GM18511 (cell line): ENCODE data around the gene PMM1.
A peak's percentile ranks its signal among the peaks of the same experiment; 100 is the strongest.
"Not testable (repeated sequence)": the region's sequence is repeated elsewhere in the genome, so short reads cannot be mapped to it uniquely, and the experiment has no call there.

Source experiments
- ATAC-seq: cut with Tn5 transposase; IDR thresholded peaks from one replicate; pipeline ENCODE4 v1.9.1; 2021; ENCODE audit warnings: mild to moderate bottlenecking, moderate library complexity; ENCODE audit not compliant: unreplicated experiment

PMM1 gene

DNA sequence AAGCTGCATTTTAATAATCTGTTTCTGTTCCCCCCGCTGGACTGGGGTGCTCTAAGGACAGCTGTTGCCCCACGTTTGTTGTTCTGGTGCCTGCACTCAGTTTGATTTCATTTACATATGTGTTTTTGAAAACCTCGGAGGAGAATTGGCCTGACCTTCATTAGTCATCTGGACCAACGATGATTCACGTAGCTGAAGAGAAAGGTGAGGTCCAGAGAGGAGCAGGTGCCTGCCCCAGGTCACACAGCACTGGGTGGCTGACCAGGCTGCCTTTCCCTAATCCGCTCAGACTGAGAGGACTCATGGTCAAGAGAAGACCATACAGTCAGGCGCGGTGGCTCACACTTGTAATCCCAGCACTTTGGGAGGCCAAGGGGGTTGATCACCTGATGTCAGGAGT, 25.1 kb downstream of the PMM1 start:
- no peak for ATAC-seq

DNA sequence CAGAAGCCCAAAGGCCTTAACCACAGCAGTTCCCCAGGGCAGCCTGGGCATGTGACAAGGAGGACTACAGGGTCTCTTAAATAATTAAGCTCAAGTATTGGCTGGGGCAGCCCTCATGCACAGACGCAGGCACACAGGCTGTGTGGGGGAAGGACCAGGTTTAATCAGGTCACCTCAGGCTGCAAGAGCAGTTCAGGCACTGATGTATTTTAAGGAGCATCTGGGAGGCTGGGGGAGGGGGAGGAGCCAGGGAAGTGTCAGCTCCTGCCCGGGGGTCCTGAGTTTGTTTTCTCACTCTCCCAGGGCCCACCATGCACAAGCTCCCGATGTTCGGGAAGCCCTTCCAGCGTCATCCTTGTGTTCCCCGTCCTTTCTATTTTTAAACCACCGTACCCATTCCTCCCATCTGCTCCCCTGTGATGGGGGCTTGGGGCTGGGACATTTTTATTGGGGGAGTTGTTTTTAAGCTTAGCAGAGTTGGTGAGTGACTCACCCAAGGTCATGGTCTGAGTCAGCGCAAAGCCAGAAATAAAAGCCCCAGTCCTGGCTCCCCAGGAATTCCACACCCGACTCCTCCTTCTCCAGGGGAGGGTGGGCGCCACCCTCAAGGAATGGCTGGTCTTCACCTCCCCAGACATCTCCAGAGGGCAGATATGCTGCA, 26.5 kb downstream of the PMM1 start:
- no peak for ATAC-seq

DNA sequence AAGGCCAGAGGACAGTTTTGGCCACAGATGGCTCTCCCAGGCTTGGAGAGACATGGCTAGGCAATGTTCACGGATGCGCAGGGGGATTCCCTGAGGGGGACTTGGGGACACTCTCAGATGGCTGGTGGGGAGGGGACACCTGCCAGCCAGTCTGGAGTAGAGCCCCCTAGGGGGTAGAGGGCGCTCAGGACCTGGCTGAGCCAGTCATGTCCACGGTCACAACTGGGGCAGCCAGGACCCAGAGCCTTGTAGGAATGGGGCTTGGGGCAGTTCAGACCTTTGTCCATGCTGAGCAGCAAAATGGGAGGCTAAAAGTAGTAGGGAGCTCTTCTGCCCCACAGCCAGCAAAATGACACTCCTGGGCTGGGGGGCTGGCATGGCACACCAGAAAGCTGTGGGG, 27.2 kb downstream of the PMM1 start:
- ATAC-seq = no peak

DNA sequence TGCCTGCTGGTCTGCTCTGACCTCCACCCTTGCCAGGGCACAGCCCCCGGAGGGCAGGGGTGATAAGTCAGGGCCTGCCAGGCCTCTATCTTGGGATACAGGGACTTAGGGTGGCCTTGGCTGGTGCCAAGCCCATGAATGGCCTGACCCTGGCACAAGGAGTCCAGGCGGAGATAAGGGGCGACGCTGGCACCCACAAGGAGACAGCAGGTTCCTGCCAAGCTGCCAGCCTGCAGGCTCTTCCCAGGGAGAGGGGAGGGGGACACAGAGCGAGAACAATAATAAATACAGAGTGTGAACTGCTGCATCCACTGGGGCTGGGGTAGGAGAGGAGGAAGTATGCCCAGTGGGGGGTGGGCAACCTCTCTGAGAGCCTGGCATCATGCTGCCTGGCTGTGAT, 27.9 kb downstream of the PMM1 start:
- ATAC-seq = no peak

DNA sequence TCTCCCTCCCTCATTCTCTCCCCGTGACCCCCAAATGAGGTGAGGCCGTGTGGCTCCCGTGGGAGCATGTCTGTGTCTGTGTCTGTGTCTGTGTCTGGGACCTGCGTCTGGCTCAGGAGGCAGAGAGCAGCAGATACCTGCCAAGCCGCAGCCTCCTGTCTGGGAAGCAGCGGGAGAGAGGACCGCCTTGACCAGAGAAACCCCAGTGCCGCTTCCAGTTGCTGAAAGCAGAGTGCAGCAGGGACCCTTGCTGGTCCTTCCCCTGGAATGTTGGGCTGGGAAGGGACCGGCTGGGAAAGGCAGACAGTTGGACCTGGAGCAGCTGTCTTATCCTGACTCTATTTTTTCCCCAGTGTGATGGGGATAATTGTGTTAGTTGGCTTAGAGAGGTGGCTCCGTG, 28.3 kb downstream of the PMM1 start:
- ATAC-seq = no peak

DNA sequence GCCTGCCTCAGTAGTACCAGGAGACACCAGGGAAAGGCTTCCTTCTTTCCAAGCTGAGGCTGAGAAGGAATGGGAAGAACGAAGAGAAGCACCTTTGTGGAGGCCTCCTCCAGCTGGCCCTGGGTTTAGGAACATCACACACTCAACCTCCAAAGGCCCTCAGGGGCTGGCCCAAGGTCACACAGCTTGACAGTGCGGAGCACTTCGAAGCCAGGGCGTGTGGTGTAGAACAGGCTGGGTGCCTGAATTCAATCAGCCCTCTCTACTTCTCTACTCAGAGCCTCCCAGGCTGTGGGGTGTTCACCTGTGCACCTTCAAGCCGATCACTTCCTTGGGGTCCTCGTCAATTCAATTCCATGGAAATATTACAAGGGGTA, 29.6 kb downstream of the PMM1 start:
- no peak for ATAC-seq

DNA sequence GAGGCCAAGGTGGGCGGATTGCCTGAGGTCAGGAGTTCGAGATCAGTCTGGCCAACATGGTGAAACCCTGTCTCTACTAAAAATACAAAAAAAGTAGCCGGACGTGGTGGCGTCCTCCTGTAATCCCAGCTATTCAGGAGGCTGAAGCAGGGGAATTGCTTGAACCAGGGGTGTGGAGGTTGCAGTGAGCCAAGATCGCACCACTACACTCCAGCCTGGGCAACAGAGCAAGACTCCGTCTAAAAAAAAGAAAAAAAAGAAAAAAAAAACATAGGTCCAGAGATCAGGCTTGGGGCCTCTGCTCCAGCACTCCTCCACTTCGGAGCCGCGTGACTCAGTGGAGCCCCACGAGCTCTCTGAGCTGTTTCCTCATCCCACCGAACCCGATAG, 31.4 kb downstream of the PMM1 start:
- not testable (repeated sequence) for ATAC-seq

DNA sequence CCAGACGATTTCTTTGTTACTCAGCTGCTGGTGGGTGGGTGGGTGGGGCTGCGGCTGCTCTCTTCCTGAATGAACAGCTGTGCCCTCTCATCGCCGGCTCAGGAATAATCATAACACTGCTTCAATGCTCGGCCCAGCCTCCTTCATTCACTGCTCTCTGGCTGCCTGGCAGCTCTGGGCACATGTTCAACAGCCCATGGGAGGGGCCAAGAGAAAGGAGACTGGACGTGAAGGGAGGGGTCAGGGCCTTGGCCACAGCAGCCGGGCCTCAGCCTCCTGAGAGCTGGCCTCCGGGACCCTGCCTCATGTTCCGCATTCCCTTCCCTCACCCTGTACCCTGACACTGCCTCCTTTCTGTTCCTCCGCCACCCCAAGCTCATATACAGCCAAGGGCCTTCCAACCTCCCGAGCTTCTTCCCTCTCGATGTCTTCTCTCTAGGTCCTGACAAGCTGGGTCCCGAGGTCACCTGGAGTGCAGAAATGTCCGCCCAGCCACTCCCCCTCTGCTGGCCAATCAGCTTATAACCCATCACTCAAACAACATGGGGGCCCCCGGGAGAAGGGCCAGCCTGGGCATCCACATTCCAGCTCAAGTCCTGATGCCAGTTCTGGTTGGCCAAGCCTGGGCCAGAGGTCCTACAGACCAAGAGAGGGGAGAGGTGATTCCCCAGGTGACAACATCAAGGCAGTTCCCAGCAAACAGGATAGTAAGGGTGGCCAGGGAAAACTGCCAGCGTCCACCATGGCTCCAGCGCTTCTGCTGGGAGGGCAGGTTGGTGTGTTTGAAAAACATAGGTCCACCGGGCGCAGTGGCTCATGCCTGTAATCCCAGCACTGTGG, 32.0 kb downstream of the PMM1 start:
- no peak for ATAC-seq

DNA sequence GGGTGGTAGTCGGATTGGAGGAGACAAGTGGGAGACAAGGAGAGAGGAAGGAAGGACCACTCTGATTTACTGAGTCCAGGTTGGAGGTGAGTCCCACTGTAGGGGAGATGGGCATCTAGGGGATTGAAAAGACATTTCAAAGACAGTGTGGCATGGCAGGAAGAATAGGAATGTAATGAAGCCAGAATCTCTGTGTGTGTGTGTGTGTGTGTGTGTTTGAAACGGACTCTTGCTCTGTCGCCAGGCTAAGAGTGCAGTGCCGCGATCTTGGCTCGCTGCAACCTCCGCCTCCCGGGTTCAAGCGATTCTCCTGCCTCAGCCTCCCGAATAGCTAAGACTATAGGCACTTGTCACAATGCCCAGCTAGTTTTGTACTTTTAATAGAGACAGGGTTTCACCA, 33.1 kb downstream of the PMM1 start:
- ATAC-seq = no peak

DNA sequence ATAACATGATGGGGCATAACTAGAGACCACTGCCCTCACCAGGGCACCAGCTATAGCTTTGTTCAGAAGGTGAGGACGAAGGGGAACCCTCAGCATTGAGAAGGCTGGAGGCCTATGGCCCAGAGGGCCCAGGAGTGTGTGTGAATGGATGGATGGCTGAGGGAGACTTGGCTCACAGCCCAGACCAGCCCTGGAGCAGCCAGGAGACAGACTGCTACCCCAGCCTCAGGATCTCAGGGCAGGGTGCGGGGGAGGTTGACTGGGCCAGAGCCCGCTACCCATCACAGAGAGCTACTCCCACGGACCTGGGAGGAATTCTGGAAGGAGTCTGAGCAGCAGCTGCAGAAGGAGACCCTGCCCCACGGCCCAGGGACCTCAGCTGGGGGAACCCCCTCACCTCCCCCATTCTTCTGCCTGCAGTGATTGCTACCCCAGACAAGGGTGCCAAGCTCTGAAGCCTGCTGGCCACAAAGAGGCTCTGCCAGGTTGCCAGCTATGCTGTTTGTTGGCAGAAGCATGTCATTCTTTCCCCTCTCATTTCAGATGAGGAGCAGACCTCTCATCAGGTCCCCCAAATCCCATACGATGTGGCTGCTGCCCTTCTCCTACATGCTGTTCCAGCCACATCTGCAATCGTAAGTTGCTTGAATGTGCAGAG, 34.2 kb downstream of the PMM1 start:
- ATAC-seq = no peak

DNA sequence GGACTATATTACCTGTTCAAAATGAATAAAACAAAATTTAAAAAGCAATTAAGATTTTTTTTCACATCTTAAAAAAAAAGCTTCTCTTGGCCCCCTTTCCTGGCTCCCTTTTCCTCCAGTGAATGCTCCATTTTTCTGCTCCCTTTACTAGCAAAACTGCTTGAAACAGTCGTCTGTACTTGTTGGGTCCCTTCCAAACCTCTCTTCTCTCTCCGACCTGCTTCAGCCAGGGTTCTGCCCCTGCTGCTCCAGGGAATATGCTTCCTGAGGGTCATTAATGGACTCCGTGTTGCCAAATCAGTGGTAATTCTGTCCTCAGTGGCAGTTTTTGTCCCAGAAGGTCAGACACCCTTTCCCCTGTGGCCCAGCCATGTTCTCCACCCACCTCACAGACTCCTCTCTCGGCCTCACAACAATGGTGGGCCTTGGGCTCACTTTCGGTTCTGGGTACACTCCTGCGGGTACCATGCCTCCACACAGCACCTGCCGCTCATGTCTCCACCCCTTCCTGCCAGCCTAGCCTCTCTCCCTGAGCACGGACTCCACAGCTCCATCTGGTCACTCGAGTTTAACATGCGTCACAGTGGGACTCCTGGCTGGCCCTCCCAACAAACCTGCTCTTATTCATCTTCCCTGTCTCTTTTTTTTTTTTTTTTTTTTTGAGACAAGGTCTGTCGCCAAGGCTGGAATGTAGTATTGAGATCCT, 37.6 kb downstream of the PMM1 start:
- no peak for ATAC-seq

DNA sequence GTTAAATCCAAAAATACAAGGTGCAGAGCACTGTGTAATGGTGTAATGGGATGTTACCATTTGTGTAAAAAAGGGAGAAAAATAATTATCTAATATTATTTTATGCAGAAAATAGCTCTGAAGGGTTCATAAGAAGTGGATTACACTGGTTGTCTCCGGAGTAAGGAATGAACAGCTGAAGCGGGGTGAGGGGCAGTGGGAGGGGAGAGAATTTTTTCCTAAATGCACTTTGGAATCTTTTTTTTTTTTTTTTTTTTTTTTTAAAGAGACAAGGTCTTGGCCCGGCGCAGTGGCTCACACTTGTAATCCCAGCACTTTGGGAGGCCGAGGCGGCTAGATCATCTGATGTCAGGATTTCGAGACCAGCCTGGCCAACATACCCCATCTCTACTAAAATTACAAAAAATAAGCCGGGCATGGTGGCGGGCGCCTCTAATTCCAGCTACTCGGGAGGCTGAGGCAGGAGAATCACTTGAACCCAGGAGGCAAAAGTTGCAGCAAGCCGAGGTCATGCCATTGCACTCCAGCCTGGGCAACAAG, 38.6 kb downstream of the PMM1 start:
- no peak for ATAC-seq

DNA sequence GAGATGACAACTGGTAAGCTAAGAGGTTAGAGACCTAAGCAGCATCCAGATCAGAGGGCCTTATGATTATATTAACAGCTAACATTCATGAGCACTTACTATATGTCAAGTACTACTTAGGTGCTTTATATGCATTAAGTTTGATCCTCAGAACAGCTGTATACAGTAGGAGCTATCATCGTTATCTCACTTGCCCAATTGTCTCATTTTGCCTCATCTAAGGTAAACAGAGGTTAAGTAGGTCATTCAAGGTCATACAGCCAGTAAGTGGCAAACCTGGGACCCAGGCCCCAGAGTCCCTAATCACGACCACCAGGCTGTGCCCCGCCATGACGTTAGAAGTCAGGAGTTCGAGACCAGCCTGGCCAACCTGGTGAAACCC, 40.8 kb downstream of the PMM1 start:
- ATAC-seq = no peak

DNA sequence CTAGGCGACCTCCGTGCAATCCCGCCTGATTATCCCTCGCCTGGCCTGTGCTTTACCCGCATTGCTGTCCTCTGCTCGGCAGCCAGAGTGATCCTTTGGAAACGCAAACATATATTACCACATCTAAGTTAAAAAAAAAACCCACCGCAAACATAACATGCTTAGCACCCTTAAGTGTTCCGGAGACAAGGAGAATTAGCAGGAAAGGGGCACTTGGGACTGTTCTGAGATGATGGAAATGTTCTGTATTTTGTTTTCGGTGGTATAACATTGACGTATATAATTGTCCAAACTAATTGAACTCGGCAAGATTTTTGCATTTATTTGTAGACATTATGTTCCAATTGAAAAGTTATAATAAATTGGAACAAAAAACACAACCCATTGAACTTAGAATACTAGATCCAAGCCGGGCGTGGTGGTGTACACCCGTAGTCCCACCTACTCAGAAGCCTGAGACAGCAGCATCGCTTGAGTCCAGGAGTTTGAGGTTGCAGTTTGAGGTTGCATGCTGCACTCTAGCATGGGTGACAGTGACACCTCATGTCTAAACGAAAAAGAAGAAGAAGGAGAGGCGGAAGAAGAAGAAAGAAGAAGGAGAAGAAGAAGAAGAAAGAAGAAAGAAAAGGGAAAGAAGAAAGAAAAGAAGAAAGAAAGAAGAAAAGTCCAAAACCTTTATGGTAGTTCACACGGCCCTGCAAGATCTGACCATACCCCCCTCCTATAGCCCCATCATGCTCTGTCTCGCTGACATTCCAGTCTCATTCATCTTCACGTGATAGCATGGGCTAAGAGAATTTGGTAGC, 44.8 kb downstream of the PMM1 start:
- ATAC-seq = no peak

DNA sequence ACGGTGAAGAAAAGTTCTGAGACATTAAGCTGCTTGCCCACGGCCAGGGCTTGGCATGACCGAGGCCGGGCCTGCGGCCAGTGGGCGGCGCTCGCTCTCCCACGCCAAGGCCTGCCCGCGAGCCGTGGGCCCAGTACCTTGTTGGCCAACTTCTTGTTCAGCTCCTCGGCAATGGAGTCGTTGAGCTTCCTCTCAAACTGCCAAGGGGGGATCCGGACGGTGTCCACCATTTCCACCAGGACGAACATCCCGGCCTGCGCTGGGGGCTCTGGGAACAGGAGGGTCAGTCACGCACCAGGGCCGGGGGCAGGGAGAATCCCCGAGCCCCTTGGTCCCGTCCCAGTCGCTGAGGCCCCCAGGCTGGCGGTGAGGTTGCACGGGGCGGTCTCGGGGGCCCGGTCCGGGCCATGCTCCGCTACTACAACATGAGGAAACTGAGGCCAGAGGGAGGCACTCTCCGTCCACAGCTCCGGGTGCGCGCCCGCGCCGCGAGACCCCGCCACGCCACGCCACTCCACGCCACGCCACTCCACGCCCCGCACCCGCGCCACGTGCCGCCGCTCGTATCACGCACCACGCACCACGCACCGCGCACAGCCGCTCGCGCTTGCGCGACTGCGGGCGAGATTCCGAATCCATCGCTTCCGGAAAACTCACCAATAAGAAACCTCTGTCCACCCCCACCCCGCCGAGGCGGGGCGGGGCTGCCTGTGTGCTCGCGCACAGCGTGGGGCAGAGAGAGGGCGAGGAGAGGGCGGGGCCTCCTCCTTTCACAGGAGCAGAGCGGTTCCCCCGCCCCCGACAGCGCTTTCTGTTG, 45.6 kb downstream of the PMM1 start, which contains the start of gene POLR3H:
Gene POLR3H (minus strand): TSS at position 617 of the 817 bp plus-strand sequence. CDS start 369 bp downstream, at position 248.
- peak; percentile 92 for ATAC-seq

DNA sequence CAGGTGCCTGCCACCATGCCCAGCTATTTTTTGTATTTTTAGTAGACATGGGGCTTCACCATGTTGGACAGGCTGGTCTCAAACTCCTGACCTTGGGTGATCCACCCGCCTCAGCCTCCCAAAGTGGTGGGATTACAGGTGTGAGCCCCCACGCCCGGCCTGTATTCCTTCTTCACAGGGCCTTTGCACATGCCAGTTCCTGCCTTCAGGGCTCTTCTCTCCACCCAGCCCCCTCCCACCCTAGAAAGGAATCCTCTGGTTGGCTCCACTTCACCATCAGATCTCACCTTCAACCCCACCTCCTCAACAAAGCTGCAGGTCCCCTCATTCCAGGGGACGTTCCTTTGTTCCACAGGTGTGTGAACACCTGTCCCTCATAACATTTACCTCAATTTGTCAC, 47.4 kb downstream of the PMM1 start:
- no peak for ATAC-seq

DNA sequence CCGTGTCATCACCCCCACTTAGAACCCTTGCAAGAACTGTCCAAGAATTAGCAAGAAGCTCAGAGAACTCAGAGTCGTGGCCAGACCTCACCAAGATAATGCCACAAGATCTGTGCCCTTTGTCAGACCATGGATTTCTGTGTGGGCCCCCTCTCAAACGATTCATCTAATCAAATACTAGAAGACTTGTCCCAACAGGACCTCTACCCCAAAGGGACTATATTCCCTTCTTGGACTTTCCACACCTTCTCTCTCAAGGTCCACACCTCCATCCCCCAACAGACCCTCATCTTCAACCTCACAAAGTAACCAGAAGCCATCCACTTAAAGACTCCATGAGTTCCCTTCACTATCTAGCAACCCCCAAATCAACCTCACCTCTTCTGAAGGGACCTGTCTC, 48.2 kb downstream of the PMM1 start:
- no peak for ATAC-seq

DNA sequence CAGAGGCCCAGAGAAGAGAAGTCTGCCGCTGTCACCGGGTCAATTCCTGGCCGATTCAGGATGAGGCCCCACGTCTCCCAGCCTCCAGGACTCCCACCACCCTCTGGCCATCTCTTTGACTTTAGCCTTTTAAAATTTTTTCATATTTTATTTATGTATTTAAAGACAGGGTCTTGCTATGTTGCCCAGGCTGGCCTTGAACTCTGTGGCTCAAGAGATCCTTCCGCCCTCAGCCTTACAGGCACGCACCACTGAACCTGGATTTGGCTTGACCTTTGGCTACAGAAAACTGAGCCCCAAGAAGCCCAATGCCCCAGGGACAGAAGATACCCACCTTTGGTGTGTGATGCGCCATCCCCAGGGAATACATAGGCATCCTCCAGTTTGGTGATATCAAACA, 49.3 kb downstream of the PMM1 start:
- no peak for ATAC-seq

DNA sequence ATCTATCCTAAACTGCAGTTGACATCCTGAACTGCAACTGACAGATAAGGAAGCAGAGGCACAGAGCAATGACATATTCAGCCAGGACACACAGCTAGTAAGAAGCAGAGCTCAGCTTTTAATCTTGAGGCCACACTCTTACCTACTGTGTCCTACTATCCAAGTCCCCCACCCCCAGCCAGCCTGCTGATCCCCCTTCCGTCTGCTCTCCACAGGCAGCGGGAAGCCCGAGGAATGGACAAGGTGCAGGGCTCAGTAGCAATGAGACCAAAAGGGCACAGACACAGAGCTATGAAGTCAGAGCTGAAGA, 49.7 kb downstream of the PMM1 start:
- no peak for ATAC-seq
